C4-2B (cell line): ENCODE data around the gene IKBKG.
A peak's percentile ranks its signal among the peaks of the same experiment; 100 is the strongest.

Source experiments
- H3K27ac ChIP-seq: fragments of 450-650 bp; 2 replicates; pipeline ENCODE4 v1.5.1; 2017
- ZFX ChIP-seq: fragments of 450-650 bp; IDR thresholded peaks from 2 replicates; pipeline ENCODE4 v1.6.1; 2017
- TF ChIP-seq, protein P1 (sequence below): fragments of 450-650 bp; conservative IDR thresholded peaks from 2 replicates; pipeline ENCODE4 v1.5.1; 2017; ENCODE audit warnings: mild to moderate bottlenecking

IKBKG gene

DNA sequence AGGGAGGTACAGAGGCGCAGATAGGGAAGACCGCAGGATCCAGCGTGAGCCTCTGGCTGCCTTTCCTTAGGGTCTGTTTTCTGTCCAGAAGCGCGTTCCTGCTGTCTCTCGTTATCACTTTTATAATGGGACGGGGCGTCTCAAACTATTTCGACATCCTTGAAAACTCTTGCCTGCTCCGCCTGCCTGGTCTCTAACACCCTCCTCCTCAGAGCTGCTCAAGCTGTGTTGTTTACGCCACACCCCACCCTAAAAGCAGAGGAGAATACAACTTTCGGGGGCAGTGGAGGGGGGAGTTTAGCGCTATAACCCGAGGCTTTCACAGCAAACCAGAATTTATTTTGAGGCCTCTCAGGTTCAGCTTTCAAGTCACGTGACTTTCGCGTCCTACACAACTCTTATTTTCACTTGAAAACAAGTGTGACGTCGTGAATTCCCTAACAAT lies 30.7 kb upstream of the IKBKG start:
- TF ChIP-seq, protein P1, sequence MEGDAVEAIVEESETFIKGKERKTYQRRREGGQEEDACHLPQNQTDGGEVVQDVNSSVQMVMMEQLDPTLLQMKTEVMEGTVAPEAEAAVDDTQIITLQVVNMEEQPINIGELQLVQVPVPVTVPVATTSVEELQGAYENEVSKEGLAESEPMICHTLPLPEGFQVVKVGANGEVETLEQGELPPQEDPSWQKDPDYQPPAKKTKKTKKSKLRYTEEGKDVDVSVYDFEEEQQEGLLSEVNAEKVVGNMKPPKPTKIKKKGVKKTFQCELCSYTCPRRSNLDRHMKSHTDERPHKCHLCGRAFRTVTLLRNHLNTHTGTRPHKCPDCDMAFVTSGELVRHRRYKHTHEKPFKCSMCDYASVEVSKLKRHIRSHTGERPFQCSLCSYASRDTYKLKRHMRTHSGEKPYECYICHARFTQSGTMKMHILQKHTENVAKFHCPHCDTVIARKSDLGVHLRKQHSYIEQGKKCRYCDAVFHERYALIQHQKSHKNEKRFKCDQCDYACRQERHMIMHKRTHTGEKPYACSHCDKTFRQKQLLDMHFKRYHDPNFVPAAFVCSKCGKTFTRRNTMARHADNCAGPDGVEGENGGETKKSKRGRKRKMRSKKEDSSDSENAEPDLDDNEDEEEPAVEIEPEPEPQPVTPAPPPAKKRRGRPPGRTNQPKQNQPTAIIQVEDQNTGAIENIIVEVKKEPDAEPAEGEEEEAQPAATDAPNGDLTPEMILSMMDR, result no peak
- TF ChIP-seq ZFX, result no peak
- peak overlapping the region; percentile 89 for H3K27ac ChIP-seq

DNA sequence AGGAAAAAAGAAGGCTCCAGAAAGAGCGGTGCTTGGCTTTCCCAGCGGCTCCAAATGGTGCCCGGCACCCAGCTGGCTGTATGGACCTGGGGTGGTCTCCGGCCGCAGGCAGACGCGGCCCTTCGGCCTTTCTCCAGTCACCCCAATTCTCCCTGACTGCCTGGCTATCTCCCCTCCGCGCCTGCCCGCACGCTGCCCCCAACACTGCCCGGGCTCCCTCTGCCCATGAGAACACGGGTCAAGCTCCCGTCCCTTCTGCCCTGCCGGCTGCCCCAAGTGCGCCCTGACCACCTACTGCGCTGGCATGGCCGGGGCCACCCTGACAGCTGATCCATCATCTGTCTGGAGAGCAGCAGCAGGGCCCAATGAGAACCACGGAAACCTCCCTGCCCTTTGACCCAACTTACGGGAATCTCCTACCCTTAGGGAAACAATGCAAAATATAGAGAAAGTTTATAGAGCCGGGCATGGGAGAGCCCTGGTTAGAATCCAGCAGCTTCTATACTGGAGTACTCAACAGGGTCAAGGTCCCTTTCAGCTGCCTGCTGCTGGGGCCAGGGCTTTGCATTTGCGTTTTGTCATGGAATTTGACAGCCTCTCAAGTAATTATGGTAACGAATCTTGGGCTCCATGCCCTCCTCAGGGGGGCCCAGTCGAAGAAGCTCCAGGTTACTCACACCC lies 30.2 kb upstream of the IKBKG start:
- peak overlapping the region; percentile 89 for H3K27ac ChIP-seq
- no peak for TF ChIP-seq ZFX
- TF ChIP-seq, protein P1, result no peak

DNA sequence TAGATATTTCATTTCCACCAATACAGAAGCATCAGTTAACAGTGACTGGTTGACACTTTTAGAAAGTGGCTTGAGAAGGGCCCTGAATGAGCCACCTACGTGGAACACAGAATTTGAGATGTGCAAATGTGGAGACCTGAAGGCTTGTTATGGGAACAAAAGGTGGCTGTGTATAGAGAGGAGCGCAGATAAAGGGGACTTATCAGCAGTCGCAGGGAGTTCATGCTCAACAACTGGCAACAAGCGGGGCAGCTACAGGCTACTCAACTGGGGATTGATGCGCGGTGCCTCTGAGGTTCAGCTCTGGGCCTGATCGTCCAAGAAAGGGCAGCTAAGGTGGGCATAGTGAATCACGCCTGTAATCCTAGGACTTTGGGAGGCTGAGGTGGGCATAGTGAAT lies 28.0 kb upstream of the IKBKG start:
- H3K27ac ChIP-seq, result no peak overlapping the region
- TF ChIP-seq, protein P1, result no peak
- no peak for TF ChIP-seq ZFX

DNA sequence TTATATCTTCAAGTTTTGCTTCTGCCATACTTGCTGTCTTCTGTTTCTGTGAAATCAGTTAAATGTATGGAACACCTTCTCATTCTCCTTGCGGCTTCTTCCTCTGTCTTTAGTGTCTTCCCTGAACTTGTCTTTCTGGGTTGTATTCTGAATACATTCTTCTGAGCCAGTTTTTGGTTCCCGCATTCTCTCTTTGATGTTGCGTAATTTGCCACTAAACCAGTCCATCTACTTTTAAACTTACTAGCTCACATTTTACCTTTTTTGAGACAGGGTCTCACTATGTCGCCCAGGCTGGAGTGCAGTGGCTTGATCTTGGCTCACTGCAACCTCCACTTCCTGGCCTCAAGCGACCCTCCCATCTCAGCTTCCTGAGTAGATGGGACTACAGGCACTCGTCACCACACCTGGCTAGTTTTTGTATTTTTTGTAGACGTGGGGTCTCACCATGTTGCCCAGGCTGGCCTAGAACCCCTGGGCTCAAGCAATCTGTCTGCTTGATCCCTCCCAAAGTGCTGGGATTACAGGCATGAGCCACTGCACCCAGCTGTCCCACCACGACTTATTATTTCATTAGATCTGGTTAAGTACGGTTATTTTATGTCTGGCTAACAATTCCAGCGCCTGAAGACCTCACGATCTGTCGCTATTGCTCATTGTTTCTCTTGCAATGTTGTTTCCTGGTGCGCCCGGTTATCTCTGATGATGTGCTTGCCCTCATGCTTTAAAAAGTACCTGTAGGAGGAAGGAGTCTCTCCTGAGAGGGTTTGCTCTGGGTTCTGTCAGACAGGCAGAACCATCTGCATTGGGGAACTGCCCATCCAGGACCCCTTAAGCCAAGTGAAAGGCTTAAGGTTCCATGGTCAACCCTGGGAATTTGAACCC lies 21.6 kb upstream of the IKBKG start:
- H3K27ac ChIP-seq, result peak overlapping the region; percentile 2; the same call in 1 of the 2 replicates
- TF ChIP-seq ZFX, result no peak
- TF ChIP-seq, protein P1, result no peak

DNA sequence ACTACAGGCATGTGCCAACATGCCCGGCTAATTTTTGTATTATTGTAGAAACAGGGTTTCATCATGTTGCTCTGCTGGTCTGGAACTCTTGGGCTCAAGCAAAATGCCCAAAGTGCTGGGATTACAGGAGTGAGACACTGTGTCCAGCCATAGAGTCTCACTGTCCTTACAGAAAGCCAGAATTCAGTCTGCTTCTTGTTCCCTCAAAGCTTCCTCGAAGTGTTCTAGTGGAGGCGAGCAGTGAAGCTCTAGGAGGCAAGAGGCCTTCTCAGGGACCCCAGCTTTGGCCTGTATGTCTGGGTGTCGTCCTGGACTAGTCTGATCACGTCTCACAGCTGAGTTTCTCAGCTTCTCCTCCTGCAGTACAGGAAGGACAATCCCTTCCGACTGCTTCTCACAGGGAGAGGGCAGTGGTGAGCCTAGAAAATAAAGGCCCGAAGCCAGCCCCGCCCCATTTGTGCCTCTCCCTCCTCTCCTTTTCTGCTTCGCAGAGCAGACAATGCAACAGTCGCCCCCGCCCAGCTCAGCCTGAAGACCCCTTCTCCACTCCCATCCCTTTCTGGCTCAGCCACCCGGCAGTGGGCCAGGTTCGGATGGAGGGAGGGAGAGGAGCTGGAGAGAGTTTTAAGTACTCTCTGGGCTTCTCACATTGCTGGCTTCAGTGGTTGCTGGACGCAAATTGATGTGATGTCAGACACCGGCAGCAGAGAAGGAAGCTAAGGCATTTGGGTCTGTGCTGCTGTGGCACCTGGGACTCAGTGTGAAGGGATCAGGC lies 20.3 kb upstream of the IKBKG start:
- H3K27ac ChIP-seq, result peak overlapping the region; percentile 60
- no peak for TF ChIP-seq ZFX
- TF ChIP-seq, protein P1, result peak; percentile 63

DNA sequence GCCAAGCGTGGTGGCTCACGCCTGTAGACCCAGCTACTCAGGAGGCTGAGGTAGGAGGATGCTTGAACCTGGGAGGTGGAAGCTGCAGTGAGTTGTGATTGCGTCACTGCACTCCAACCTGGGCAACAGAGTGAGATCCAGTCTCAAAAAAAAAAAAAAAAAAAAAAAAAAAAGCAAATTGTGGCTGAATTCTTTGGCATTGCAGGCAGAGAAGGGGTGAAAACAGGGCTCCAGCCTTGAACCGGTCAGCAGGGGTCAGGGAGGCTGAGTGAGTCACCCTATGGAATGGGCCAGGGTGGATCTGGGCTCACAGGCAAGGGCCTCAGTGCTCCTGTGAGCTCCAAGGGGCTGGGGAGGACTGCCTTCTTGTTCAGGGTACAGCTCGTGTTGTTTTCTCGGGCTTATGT lies 18.2 kb upstream of the IKBKG start:
- H3K27ac ChIP-seq, result no peak overlapping the region
- TF ChIP-seq ZFX, result no peak
- TF ChIP-seq, protein P1, result no peak
